ENCODE measurements around the gene GAB2.

GAB2 gene

GRCh38 chr11:78400702-78401101, 16.9 kb downstream of the GAB2 start:
- H3K4me3 ChIP-seq = no peak overlapping the region
- TF ChIP-seq CTCF (IDR thresholded peaks at IDR 0.05) = no peak
- H3K27ac ChIP-seq = no peak overlapping the region
- no peak for DNase-seq (ENCODE audit: low spot score)

- H3K27ac ChIP-seq = no peak overlapping the region
- no peak for TF ChIP-seq CTCF (IDR thresholded peaks at IDR 0.05)
- no peak for DNase-seq (ENCODE audit: low spot score)
- no peak overlapping the region for H3K4me3 ChIP-seq
Measured at GRCh38 chr11:78400116-78400515, 17.5 kb downstream of the GAB2 start.

- H3K27ac ChIP-seq = no peak overlapping the region
- DNase-seq (ENCODE audit: low spot score) = no peak
Measured at GRCh38 chr11:78399136-78399535, 18.5 kb downstream of the GAB2 start.

GRCh38 chr11:78398715-78399114, 18.9 kb downstream of the GAB2 start:
- no peak overlapping the region for H3K27ac ChIP-seq
- no peak for TF ChIP-seq CTCF (IDR thresholded peaks at IDR 0.05)
- no peak overlapping the region for H3K4me3 ChIP-seq
- DNase-seq (ENCODE audit: low spot score) = no peak

More at GRCh38 chr11:78399136-78399535, 18.5 kb downstream of the GAB2 start:
- TF ChIP-seq CTCF (IDR thresholded peaks at IDR 0.05) = no peak
- no peak overlapping the region for H3K4me3 ChIP-seq

- TF ChIP-seq CTCF (IDR thresholded peaks at IDR 0.05) = no peak
- Histone ChIP-seq H3K4me3 (no peak overlapping the region), H3K27ac (no peak overlapping the region)
- DNase-seq (ENCODE audit: low spot score) = no peak
Measured at GRCh38 chr11:78397398-78397797, 20.2 kb downstream of the GAB2 start.

- no peak overlapping the region for H3K4me3 ChIP-seq
Measured at GRCh38 chr11:78395597-78395996, 22.0 kb downstream of the GAB2 start.

More at GRCh38 chr11:78395597-78395996, 22.0 kb downstream of the GAB2 start:
- TF ChIP-seq CTCF (IDR thresholded peaks at IDR 0.05) = no peak
- DNase-seq (ENCODE audit: low spot score) = no peak
- no peak overlapping the region for H3K27ac ChIP-seq

All from coronary artery (tissue), 2 donors.